Endothelial cell of umbilical vein (primary cell): ENCODE measurements around the gene SOCS7. TPM values are rescaled to one million over a fixed set of nuclear protein-coding genes. Genes with fewer than 3 reads are reported as not detected.

Source experiments
- BruUV-seq: library from RNA; stranded (reverse); fragments of 400-500 nt; replicated peaks from 2 replicates; lab custom pipeline; 2021; lab: Mats Ljungman, UMichigan
- CTCF ChIA-PET: fragments of 300-600, 350-600 bp; sonication (Branson Sonifier 250); formaldehyde crosslinking; loops from one replicate; lab custom pipeline; 2021; ENCODE audit warnings: antibody characterized with exemption, inconsistent platforms; lab: Charles Lee
- POLR2A ChIA-PET: fragments of 300-600, 350-600 bp; sonication (Branson Sonifier 250); formaldehyde crosslinking; loops from one replicate; lab custom pipeline; 2021; ENCODE audit warnings: antibody characterized with exemption, inconsistent platforms; lab: Charles Lee
- DNase-seq: peaks from one replicate; pipeline ENCODE4 v3.0.0-alpha.2; 2011; ENCODE audit warnings: low read depth, low spot score
- FAIRE-seq: peaks from 2 replicates; lab custom pipeline; 2011; peaks lifted over from hg19 to GRCh38; lab: Jason Lieb, UNC
- H2AFZ ChIP-seq: 2 replicates; pipeline ENCODE4 v1.6.0; 2012; ENCODE audit warnings: low read depth, low read length, control low read depth, inconsistent platforms
- H3K27ac ChIP-seq: 2 replicates; pipeline ENCODE4 v1.5.1; 2011; ENCODE audit warnings: low read depth, mild to moderate bottlenecking, control low read depth, low read length, moderate library complexity; ENCODE audit not compliant: insufficient read depth
- H3K27me3 ChIP-seq, 2 experiments: 2 replicates each; pipeline versions ENCODE4 v1.6.0 to v1.6.1; 2011; ENCODE audit warnings: low read length in 2 of 2, mixed read lengths in 1 of 2; ENCODE audit not compliant: control insufficient read depth in 2 of 2, insufficient read depth in 2 of 2
- H3K36me3 ChIP-seq, 2 experiments: 2 replicates in 1 of 2; 3 replicates in 1 of 2; pipeline ENCODE4 v1.5.1; 2011; ENCODE audit warnings: low read length in 2 of 2, mild to moderate bottlenecking in 1 of 2, moderate library complexity in 1 of 2; ENCODE audit not compliant: control insufficient read depth in 2 of 2, insufficient read depth in 2 of 2; ENCODE audit errors: extremely low read depth in 1 of 2
- H3K4me1 ChIP-seq: 3 replicates; pipeline ENCODE4 v1.5.1; 2011; ENCODE audit warnings: mild to moderate bottlenecking, low read length; ENCODE audit not compliant: control insufficient read depth, insufficient read depth; ENCODE audit errors: extremely low read depth
- H3K4me2 ChIP-seq: 2 replicates; pipeline ENCODE4 v1.6.1; 2011; ENCODE audit warnings: low read length, control low read depth, mixed read lengths; ENCODE audit not compliant: insufficient read depth
- H3K4me3 ChIP-seq, 3 experiments: fragments of 200-600 bp in 1 of 3; sonication (generic), shearing (Covaris generic) in 1 of 3; replicated peaks in 1 of 3; 2 replicates each; pipeline ENCODE4 v1.5.1; 2011 to 2016; ENCODE audit warnings: control low read depth in 3 of 3, low read length in 3 of 3, mild to moderate bottlenecking in 2 of 3, inconsistent platforms in 1 of 3, low read depth in 1 of 3, moderate library complexity in 1 of 3; ENCODE audit not compliant: insufficient read depth in 1 of 3
- H3K79me2 ChIP-seq: 2 replicates; pipeline ENCODE4 v1.6.0; 2012; ENCODE audit warnings: low read length, inconsistent platforms; ENCODE audit not compliant: control insufficient read depth, insufficient read depth
- H3K9ac ChIP-seq: replicated peaks from 2 replicates; pipeline ENCODE3; 2011; ENCODE audit warnings: low read length, control low read depth; ENCODE audit not compliant: insufficient read depth; ENCODE audit errors: extremely low read depth
- H3K9me1 ChIP-seq: replicated peaks from 3 replicates; pipeline ENCODE4 v1.6.0; 2011; ENCODE audit warnings: mild to moderate bottlenecking, low read length; ENCODE audit not compliant: control insufficient read depth, insufficient read depth; ENCODE audit errors: extremely low read depth
- H3K9me3 ChIP-seq: replicated peaks from 2 replicates; pipeline ENCODE4 v1.5.1; 2012; ENCODE audit warnings: low read length, inconsistent platforms; ENCODE audit not compliant: control insufficient read depth, insufficient read depth
- H4K20me1 ChIP-seq: replicated peaks from 2 replicates; pipeline ENCODE3; 2011; ENCODE audit warnings: mild to moderate bottlenecking, low read length; ENCODE audit not compliant: control insufficient read depth, insufficient read depth; ENCODE audit errors: extremely low read depth
- CTCF ChIP-seq, 2 donors: IDR thresholded peaks; 1 replicate in 1 of 2; 2 replicates in 1 of 2; pipeline ENCODE4 v1.5.1; 2011; ENCODE audit warnings: low read length in 2 of 2, mild to moderate bottlenecking in 2 of 2, moderate library complexity in 2 of 2, control low read depth in 1 of 2, inconsistent platforms in 1 of 2, low read depth in 1 of 2; ENCODE audit not compliant: insufficient read depth in 1 of 2; ENCODE audit errors: extremely low read depth in 1 of 2
- EZH2 ChIP-seq: IDR thresholded peaks from 2 replicates; pipeline ENCODE4 v1.6.1; 2012; ENCODE audit warnings: borderline replicate concordance, low read depth, mild to moderate bottlenecking, moderate library complexity, low read length, inconsistent platforms; ENCODE audit not compliant: severe bottlenecking
- FOS ChIP-seq: IDR thresholded peaks from 2 replicates; pipeline ENCODE4 v1.6.1; 2011; ENCODE audit warnings: mild to moderate bottlenecking, low read length, moderate library complexity, borderline replicate concordance; ENCODE audit not compliant: insufficient read depth
- GATA2 ChIP-seq: IDR thresholded peaks from 2 replicates; pipeline ENCODE4 v1.7.0; 2011; ENCODE audit warnings: low read depth, mild to moderate bottlenecking, moderate library complexity, mixed read lengths, low read length; ENCODE audit not compliant: insufficient read length, insufficient read depth
- JUN ChIP-seq: IDR thresholded peaks from 2 replicates; pipeline ENCODE4 v1.6.1; 2011; ENCODE audit warnings: borderline replicate concordance, low read depth; ENCODE audit not compliant: insufficient read length, insufficient read depth
- MAX ChIP-seq: IDR thresholded peaks from 2 replicates; pipeline ENCODE4 v1.6.1; 2011; ENCODE audit not compliant: insufficient read depth, insufficient read length
- MYC ChIP-seq: IDR thresholded peaks from one replicate; pipeline ENCODE4 v1.6.1; 2011; ENCODE audit warnings: mild to moderate bottlenecking, low read depth, low read length
- POLR2A ChIP-seq: IDR thresholded peaks from 2 replicates; pipeline ENCODE4 v1.6.1; 2012; ENCODE audit warnings: low read depth, mild to moderate bottlenecking, control low read depth, low read length
- POLR2AphosphoS5 ChIP-seq: IDR thresholded peaks from 2 replicates; pipeline ENCODE4 v1.6.1; 2012; ENCODE audit warnings: low read depth, mild to moderate bottlenecking, control low read depth, low read length, moderate library complexity; ENCODE audit not compliant: insufficient read depth
- dilution Hi-C: fragments of 300-500 bp; cut with MboI; formaldehyde crosslinking; loops from one replicate; pipeline ENCODE4 v1.15.0; 2019; ENCODE audit warnings: low sequenced_read_pairs; ENCODE audit not compliant: extremely low pct_ligation_motif_present
- intact Hi-C: fragments of 100-400 bp; cut with micrococcal nuclease; formaldehyde crosslinking; loops from one replicate; pipeline ENCODE4 v1.10.0; 2022
- polyA plus RNA-seq, 4 experiments: library from polyadenylated mRNA; depleted of rRNA in 3 of 4; stranded (reverse) in 3 of 4; unstranded in 1 of 4; fragments of >200 nt; gene quantifications; 2 replicates each; pipeline versions ENCODE4 v1.2.1 to v1.2.3, GENCODE V29; 2011 to 2012; ENCODE audit warnings: missing spikeins in 1 of 4
- total RNA-seq: library from RNA; stranded (reverse); gene quantifications from 2 replicates; pipeline ENCODE4 v1.2.3, GENCODE V29; 2021

Gene SOCS7
- total and polyA plus RNA-seq, 2 donors (not counting 3 experiments of a cell fraction or from before 2014, with no cell fraction given) = 5.9 to 10.4 TPM

GRCh38 chr17:38322897-38323296 is 28.7 kb upstream of the SOCS7 start:
- Histone ChIP-seq H3K4me2 (no peak overlapping the region), H3K79me2 (no peaks in the 10 kb centered on the region), H3K9ac (no peak overlapping the region), H3K27ac (no peak overlapping the region), H3K9me1 (no peaks in the 10 kb centered on the region), H4K20me1 (no peaks in the 10 kb centered on the region), H3K27me3 (no peaks in the 10 kb centered on the region), H3K36me3 (peaks cover 0 to 13% of the 10 kb centered on the region in 2 experiments), H3K4me3 (no peak overlapping the region), H3K4me1 (peaks cover 5% of the 10 kb centered on the region), H3K9me3 (no peaks in the 10 kb centered on the region), H2AFZ (no peak overlapping the region)
- no peak for DNase-seq
- FAIRE-seq = no peak
- CTCF ChIA-PET = interaction anchor here (0.9 to 2.4 kb wide), 11 partner anchors 9 to 92 kb away, joined by 3 to 28 read pairs (median 5); partner anchors contain the start of genes MRPL45 and SOCS7
- POLR2A ChIA-PET = no interaction called here
- intact Hi-C loops (no loop called here), dilution Hi-C loops (no loop called here)
- TF ChIP-seq MYC (no peak), FOS (peak; percentile 6)
- no TSS peak for BruUV-seq

- Histone ChIP-seq H3K27ac (no peak overlapping the region), H3K27me3 (peaks cover 0 to 3% of the 10 kb centered on the region in 2 experiments), H3K9ac (no peak overlapping the region), H4K20me1 (no peaks in the 10 kb centered on the region), H3K9me3 (no peaks in the 10 kb centered on the region), H3K36me3 (peaks cover 0 to 13% of the 10 kb centered on the region in 2 experiments), H2AFZ (no peak overlapping the region), H3K79me2 (no peaks in the 10 kb centered on the region), H3K9me1 (no peaks in the 10 kb centered on the region), H3K4me2 (no peak overlapping the region), H3K4me1 (peaks cover 5% of the 10 kb centered on the region), H3K4me3 (no peak overlapping the region)
- DNase-seq (peak; percentile 0), FAIRE-seq (no peak)
- intact Hi-C loops (no loop called here), dilution Hi-C loops (no loop called here)
- BruUV-seq = no TSS peak
- POLR2A ChIA-PET = interaction anchor here (0.6 to 0.7 kb wide), 2 partner anchors 26 to 1825 kb away, joined by 3 read pairs; no protein-coding TSS in a partner anchor
- CTCF ChIA-PET = interaction anchor here (0.8 to 4.1 kb wide), 4 partner anchors 9 to 90 kb away, joined by 3 to 21 read pairs (median 4); no protein-coding TSS in a partner anchor
- TF ChIP-seq JUN (no peak), POLR2A (no peak), GATA2 (no peak), MAX (no peak), EZH2 (no peak), FOS (no peak), POLR2AphosphoS5 (no peak), CTCF (IDR thresholded peaks at IDR 0.05; ENCODE audit: extremely low read depth in 1 of 2, insufficient read depth in 1 of 2, low read depth in 1 of 2, low read length in 2 of 2) (no peak), MYC (no peak)
Measured at GRCh38 chr17:38324141-38324697, 27.4 kb upstream of the SOCS7 start.
